OCI-LY1 (cell line): ENCODE results near the gene CR1.
"Not testable (repeated sequence)": the region's sequence is repeated elsewhere in the genome, so short reads cannot be mapped to it uniquely, and the experiment has no call there.

ENCODE experiments used
- H2AFZ ChIP-seq: fragments of 200-600 bp; sonication (generic), shearing (Covaris generic); 2 replicates; pipeline ENCODE4 v1.6.0; 2014; ENCODE audit warnings: antibody characterized with exemption, mild to moderate bottlenecking, low read length
- H3F3A ChIP-seq: fragments of 200-600 bp; sonication (generic), shearing (Covaris generic); 2 replicates; pipeline ENCODE4 v1.6.0; 2014; ENCODE audit warnings: mild to moderate bottlenecking, antibody characterized with exemption, low read length, moderate library complexity; ENCODE audit not compliant: insufficient read depth
- H3K27ac ChIP-seq: fragments of 200-600 bp; sonication (generic); 2 replicates; pipeline ENCODE4 v1.5.1; 2014; ENCODE audit warnings: low read length, mixed run types, mild to moderate bottlenecking, low read depth; ENCODE audit not compliant: poor library complexity, severe bottlenecking
- H3K27me3 ChIP-seq: fragments of 200-600 bp; sonication (generic); 2 replicates; pipeline ENCODE4 v1.6.0; 2014; ENCODE audit warnings: antibody characterized with exemption, mild to moderate bottlenecking, low read length, moderate library complexity; ENCODE audit not compliant: insufficient read depth
- H3K36me3 ChIP-seq: fragments of 200-600 bp; sonication (generic); 2 replicates; pipeline ENCODE4 v1.6.1; 2014; ENCODE audit warnings: mild to moderate bottlenecking, antibody characterized with exemption, low read length, moderate library complexity, mixed read lengths; ENCODE audit not compliant: insufficient read depth
- H3K4me1 ChIP-seq: fragments of 200-600 bp; sonication (generic); 2 replicates; pipeline ENCODE4 v1.5.1; 2014; ENCODE audit warnings: mild to moderate bottlenecking, low read length, moderate library complexity; ENCODE audit not compliant: insufficient read depth, severe bottlenecking
- H3K4me2 ChIP-seq: fragments of 200-600 bp; sonication (generic), shearing (Covaris generic); 2 replicates; pipeline ENCODE4 v1.6.1; 2014; ENCODE audit warnings: low read length
- H3K4me3 ChIP-seq: fragments of 200-600 bp; sonication (generic); 2 replicates; pipeline ENCODE4 v1.5.1; 2014; ENCODE audit warnings: low read length, low read depth, mild to moderate bottlenecking, mixed read lengths; ENCODE audit not compliant: poor library complexity, severe bottlenecking
- H3K79me2 ChIP-seq: fragments of 200-600 bp; shearing (Covaris generic); 2 replicates; pipeline ENCODE4 v1.6.1; 2016; ENCODE audit warnings: mixed run types, low read length, mixed read lengths; ENCODE audit not compliant: insufficient read depth
- H3K9ac ChIP-seq: fragments of 200-600 bp; sonication (generic), shearing (Covaris generic); 2 replicates; pipeline ENCODE4 v1.6.1; 2014; ENCODE audit warnings: mild to moderate bottlenecking, low read length, mixed read lengths
- H3K9me2 ChIP-seq: fragments of 200-600 bp; sonication (generic), shearing (Covaris generic); 2 replicates; pipeline ENCODE4 v1.6.1; 2014; ENCODE audit warnings: low read depth, mild to moderate bottlenecking, low read length, mixed read lengths
- H3K9me3 ChIP-seq: fragments of 200-600 bp; shearing (Covaris generic); 2 replicates; pipeline ENCODE4 v1.6.1; 2014; ENCODE audit warnings: low read length, mixed read lengths
- H4K20me1 ChIP-seq: fragments of 200-600 bp; sonication (generic), shearing (Covaris generic); 2 replicates; pipeline ENCODE4 v1.6.0; 2016; ENCODE audit warnings: mild to moderate bottlenecking, low read length; ENCODE audit not compliant: insufficient read depth
- CTCF ChIP-seq: fragments of 200-600 bp; sonication (generic), shearing (Covaris generic); IDR thresholded peaks from 2 replicates; pipeline ENCODE4 v1.5.1; 2017; ENCODE audit warnings: mild to moderate bottlenecking, antibody characterized with exemption, low read length, moderate library complexity, mixed read lengths
- EZH2 ChIP-seq: fragments of 200-600 bp; sonication (generic), shearing (Covaris generic); IDR thresholded peaks from 2 replicates; pipeline ENCODE4 v1.8.0; 2017; ENCODE audit warnings: borderline replicate concordance, mixed run types, mild to moderate bottlenecking, antibody characterized with exemption, low read length, moderate library complexity, mixed read lengths

CR1 gene

GRCh38 chr1:207631137-207631536 lies 135.2 kb downstream of the CR1 start:
- Histone ChIP-seq H3K9me3 (no peaks in the 10 kb centered on the region), H3K27ac (no peak overlapping the region), H3K27me3 (no peaks in the 10 kb centered on the region), H3K79me2 (no peaks in the 10 kb centered on the region), H3K9me2 (no peaks in the 10 kb centered on the region), H3F3A (no peaks in the 10 kb centered on the region), H3K4me3 (no peak overlapping the region), H3K36me3 (no peaks in the 10 kb centered on the region), H3K4me1 (no peaks in the 10 kb centered on the region), H4K20me1 (no peaks in the 10 kb centered on the region), H3K4me2 (no peak overlapping the region), H3K9ac (no peak overlapping the region), H2AFZ (no peak overlapping the region)
- TF ChIP-seq CTCF (no peak), EZH2 (no peak)

GRCh38 chr1:207633226-207633625 lies 137.3 kb downstream of the CR1 start:
- H3K27me3 ChIP-seq, result no peaks in the 10 kb centered on the region
- H3K36me3 ChIP-seq, result no peaks in the 10 kb centered on the region
- no peak overlapping the region for H3K4me2 ChIP-seq
- no peaks in the 10 kb centered on the region for H3F3A ChIP-seq
- H3K79me2 ChIP-seq, result no peaks in the 10 kb centered on the region
- TF ChIP-seq EZH2 (no peak), CTCF (no peak)
- H3K9me2 ChIP-seq, result no peaks in the 10 kb centered on the region
- no peaks in the 10 kb centered on the region for H3K9me3 ChIP-seq
- H3K27ac ChIP-seq, result no peak overlapping the region
- H3K4me3 ChIP-seq, result no peak overlapping the region
- H2AFZ ChIP-seq, result no peak overlapping the region
- H3K9ac ChIP-seq, result no peak overlapping the region
- no peaks in the 10 kb centered on the region for H3K4me1 ChIP-seq
- H4K20me1 ChIP-seq, result no peaks in the 10 kb centered on the region

DNA sequence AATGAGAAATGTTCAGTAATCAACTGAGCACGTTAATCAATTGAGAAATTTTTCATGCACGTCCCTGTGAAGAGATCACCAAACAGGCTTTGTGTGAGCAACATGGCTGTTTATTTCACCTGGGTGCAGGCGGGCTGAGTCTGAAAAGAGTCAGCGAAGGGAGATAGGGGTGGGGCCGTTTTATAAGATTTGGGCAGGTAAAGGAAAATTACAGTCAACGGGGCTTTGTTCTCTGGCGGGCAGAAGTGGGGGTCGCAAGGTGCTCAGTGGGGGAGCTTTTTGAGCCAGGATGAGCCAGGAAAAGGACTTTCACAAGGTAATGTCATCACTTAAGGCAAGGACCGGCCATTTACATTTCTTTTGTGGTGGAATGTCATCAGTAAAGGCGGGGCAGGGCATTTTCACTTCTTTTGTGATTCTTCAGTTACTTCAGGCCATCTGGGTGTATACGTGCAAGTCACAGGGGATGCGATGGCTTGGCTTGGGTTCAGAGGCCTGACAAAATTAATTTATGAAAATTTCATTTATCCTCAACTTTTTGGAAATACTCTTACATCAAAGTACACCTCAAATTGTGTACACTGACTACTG lies 137.8 kb downstream of the CR1 start:
- not testable (repeated sequence) for H3K9me3 ChIP-seq, H3K4me3 ChIP-seq, H3K4me1 ChIP-seq, H3K9ac ChIP-seq, H3K9me2 ChIP-seq, H2AFZ ChIP-seq, H4K20me1 ChIP-seq, H3K27me3 ChIP-seq, H3K79me2 ChIP-seq, H3K4me2 ChIP-seq, H3K27ac ChIP-seq, H3K36me3 ChIP-seq, H3F3A ChIP-seq

DNA sequence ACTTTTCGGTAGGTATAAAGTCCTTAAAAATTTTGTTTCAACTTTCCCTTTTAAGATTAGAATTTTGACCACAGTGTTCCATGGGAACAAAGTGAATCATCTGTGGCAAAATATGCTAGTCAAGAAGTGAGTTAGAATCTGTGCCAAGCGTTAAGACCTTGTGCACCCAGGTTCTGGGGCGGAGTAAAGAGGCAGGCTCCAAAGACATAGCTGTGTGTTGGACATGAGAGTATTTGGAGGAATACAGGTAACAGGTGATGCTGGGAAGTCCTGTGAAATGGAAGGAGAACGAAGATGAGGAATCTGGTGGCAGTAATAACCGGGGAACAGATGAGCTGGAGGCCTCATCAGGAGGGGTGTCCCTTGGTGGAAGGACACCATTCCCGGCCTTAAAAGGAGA lies 138.3 kb downstream of the CR1 start:
- not testable (repeated sequence) for H3K4me1 ChIP-seq, H3K9me3 ChIP-seq, H3K4me3 ChIP-seq, H3K9ac ChIP-seq, H3K27ac ChIP-seq, H3F3A ChIP-seq, H2AFZ ChIP-seq, H3K36me3 ChIP-seq, H3K4me2 ChIP-seq, H3K27me3 ChIP-seq, H3K9me2 ChIP-seq, H4K20me1 ChIP-seq, H3K79me2 ChIP-seq

- H3F3A ChIP-seq, H3K27ac ChIP-seq, H3K27me3 ChIP-seq, H3K4me3 ChIP-seq, H3K36me3 ChIP-seq, H2AFZ ChIP-seq, H4K20me1 ChIP-seq, H3K4me1 ChIP-seq, H3K9ac ChIP-seq, H3K4me2 ChIP-seq, H3K9me2 ChIP-seq, H3K79me2 ChIP-seq, H3K9me3 ChIP-seq: not testable (repeated sequence)
Observed at GRCh38 chr1:207635569-207636186, 139.7 kb downstream of the CR1 start.

GRCh38 chr1:207638487-207639145 lies 142.7 kb downstream of the CR1 start:
- not testable (repeated sequence) for H3K9me2 ChIP-seq, H3K4me3 ChIP-seq, H3K9me3 ChIP-seq, H3K27me3 ChIP-seq, H3K4me2 ChIP-seq, H3K4me1 ChIP-seq, H2AFZ ChIP-seq, H3F3A ChIP-seq, H3K36me3 ChIP-seq, H4K20me1 ChIP-seq, H3K9ac ChIP-seq, H3K27ac ChIP-seq, H3K79me2 ChIP-seq
